Tibial nerve (tissue), 4 donors: ENCODE results near the gene TIMM8B.

Experiments used
- EP300 ChIP-seq, 2 donors: sonication (generic); formaldehyde crosslinking; IDR thresholded peaks; one replicate each; pipeline ENCODE4 v1.6.1; 2017; ENCODE audit warnings: antibody characterized with exemption in 2 of 2, mild to moderate bottlenecking in 1 of 2
- POLR2A ChIP-seq, 2 donors: fragments of 450-650 bp; IDR thresholded peaks; one replicate each; pipeline ENCODE4 v1.6.1; 2017; ENCODE audit warnings: antibody characterized with exemption in 2 of 2, mild to moderate bottlenecking in 2 of 2, moderate library complexity in 2 of 2
- TF ChIP-seq, protein P1 (sequence below), 5 experiments: fragments of 200-600 bp in 3 of 5; fragments of 450-650 bp in 2 of 5; sonication (generic) in 3 of 5; IDR thresholded peaks; one replicate each; pipeline ENCODE4 v1.5.1; 2016 to 2019; ENCODE audit warnings: antibody characterized with exemption in 5 of 5, mild to moderate bottlenecking in 3 of 5, moderate library complexity in 2 of 5

DNA sequence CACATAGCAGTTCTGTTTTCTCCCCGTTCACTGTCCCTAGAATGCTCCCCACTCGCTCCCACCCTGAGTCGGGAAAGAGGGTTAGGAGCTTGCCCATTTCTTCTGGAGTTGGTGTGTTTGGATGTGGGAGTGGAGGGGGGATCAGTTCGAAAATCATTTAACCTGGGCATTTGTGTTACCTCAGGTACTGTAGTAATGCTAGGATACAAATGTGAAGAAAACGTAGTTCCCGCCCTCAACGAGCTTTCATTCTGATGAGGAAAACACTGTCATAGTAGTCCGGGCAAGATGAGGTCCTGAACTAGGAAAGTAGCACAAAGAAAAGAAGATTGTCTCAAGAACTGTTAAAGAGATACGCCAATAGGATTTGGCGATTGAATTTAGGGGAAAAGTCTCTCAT, 656 bp upstream of the TIMM8B start:
- TF ChIP-seq EP300 (IDR thresholded peaks at IDR 0.05) (no peak), POLR2A (IDR thresholded peaks at IDR 0.05) (no peak)
- TF ChIP-seq, protein P1, sequence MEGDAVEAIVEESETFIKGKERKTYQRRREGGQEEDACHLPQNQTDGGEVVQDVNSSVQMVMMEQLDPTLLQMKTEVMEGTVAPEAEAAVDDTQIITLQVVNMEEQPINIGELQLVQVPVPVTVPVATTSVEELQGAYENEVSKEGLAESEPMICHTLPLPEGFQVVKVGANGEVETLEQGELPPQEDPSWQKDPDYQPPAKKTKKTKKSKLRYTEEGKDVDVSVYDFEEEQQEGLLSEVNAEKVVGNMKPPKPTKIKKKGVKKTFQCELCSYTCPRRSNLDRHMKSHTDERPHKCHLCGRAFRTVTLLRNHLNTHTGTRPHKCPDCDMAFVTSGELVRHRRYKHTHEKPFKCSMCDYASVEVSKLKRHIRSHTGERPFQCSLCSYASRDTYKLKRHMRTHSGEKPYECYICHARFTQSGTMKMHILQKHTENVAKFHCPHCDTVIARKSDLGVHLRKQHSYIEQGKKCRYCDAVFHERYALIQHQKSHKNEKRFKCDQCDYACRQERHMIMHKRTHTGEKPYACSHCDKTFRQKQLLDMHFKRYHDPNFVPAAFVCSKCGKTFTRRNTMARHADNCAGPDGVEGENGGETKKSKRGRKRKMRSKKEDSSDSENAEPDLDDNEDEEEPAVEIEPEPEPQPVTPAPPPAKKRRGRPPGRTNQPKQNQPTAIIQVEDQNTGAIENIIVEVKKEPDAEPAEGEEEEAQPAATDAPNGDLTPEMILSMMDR (IDR thresholded peaks at IDR 0.05), result no peak
